Calu3 (cell line): ENCODE results near the gene TRPM1. TPM values are rescaled to one million over a fixed set of nuclear protein-coding genes. Genes with fewer than 3 reads are reported as not detected.

ENCODE experiments used
- BruUV-seq: library from RNA; stranded (reverse); fragments of 400-500 nt; replicated peaks from 2 replicates; lab custom pipeline; 2021; lab: Mats Ljungman, UMichigan
- CTCF ChIA-PET: fragments of 300-600 bp; sonication (Branson Sonifier 250); formaldehyde crosslinking; loops from one replicate; lab custom pipeline; 2022; ENCODE audit warnings: antibody characterized with exemption; lab: Charles Lee
- DNase-seq: peaks from one replicate; pipeline ENCODE4 v3.0.0; 2022
- H3K27ac Mint-ChIP-seq: one replicate; pipeline ENCODE4 v1.8.0; 2022; ENCODE audit warnings: mixed read lengths; ENCODE audit not compliant: unreplicated experiment
- H3K27me3 Mint-ChIP-seq: one replicate; pipeline ENCODE4 v1.8.0; 2022; ENCODE audit warnings: mixed read lengths; ENCODE audit not compliant: unreplicated experiment
- H3K36me3 Mint-ChIP-seq: one replicate; pipeline ENCODE4 v1.8.0; 2022; ENCODE audit warnings: mild to moderate bottlenecking, moderate library complexity, mixed read lengths; ENCODE audit not compliant: insufficient read depth, unreplicated experiment
- H3K4me1 Mint-ChIP-seq: one replicate; pipeline ENCODE4 v1.8.0; 2022; ENCODE audit warnings: mild to moderate bottlenecking, low read depth, mixed read lengths; ENCODE audit not compliant: unreplicated experiment
- H3K4me3 Mint-ChIP-seq: one replicate; pipeline ENCODE4 v1.8.0; 2022; ENCODE audit warnings: mild to moderate bottlenecking, low read depth, moderate library complexity, mixed read lengths; ENCODE audit not compliant: unreplicated experiment
- H3K9me3 Mint-ChIP-seq: one replicate; pipeline ENCODE4 v1.8.0; 2022; ENCODE audit warnings: low read depth, mixed read lengths; ENCODE audit not compliant: unreplicated experiment
- intact Hi-C: fragments of 100-400 bp; cut with micrococcal nuclease; formaldehyde crosslinking; loops from one replicate; pipeline ENCODE4 v1.10.0; 2022; ENCODE audit not compliant: unreplicated experiment
- total RNA-seq: library from RNA; stranded (reverse); gene quantifications from 2 replicates; pipeline ENCODE4 v1.2.3, GENCODE V29; 2022
- TF ChIP-seq, protein P1 (sequence below): fragments of 200-600 bp; IDR thresholded peaks from one replicate; pipeline ENCODE4 v1.8.0; 2022; ENCODE audit warnings: antibody characterized with exemption; ENCODE audit not compliant: unreplicated experiment

The TRPM1 gene
- total RNA-seq, 1 experiment from 2014 or later = not detected

- Mint-ChIP-seq H3K27me3 (no peaks in the 10 kb centered on the region), H3K4me1 (peaks cover 11% of the 10 kb centered on the region), H3K27ac (no peak overlapping the region), H3K36me3 (no peaks in the 10 kb centered on the region), H3K9me3 (no peaks in the 10 kb centered on the region), H3K4me3 (no peak overlapping the region)
- TF ChIP-seq, protein P1, sequence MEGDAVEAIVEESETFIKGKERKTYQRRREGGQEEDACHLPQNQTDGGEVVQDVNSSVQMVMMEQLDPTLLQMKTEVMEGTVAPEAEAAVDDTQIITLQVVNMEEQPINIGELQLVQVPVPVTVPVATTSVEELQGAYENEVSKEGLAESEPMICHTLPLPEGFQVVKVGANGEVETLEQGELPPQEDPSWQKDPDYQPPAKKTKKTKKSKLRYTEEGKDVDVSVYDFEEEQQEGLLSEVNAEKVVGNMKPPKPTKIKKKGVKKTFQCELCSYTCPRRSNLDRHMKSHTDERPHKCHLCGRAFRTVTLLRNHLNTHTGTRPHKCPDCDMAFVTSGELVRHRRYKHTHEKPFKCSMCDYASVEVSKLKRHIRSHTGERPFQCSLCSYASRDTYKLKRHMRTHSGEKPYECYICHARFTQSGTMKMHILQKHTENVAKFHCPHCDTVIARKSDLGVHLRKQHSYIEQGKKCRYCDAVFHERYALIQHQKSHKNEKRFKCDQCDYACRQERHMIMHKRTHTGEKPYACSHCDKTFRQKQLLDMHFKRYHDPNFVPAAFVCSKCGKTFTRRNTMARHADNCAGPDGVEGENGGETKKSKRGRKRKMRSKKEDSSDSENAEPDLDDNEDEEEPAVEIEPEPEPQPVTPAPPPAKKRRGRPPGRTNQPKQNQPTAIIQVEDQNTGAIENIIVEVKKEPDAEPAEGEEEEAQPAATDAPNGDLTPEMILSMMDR = no peak
- intact Hi-C loops = no loop called here
- peak; percentile 3 for DNase-seq
- no TSS peak for BruUV-seq
- CTCF ChIA-PET = no interaction called here
Observed at GRCh38 chr15:31024330-31024729, 77.2 kb downstream of the TRPM1 start.

DNA sequence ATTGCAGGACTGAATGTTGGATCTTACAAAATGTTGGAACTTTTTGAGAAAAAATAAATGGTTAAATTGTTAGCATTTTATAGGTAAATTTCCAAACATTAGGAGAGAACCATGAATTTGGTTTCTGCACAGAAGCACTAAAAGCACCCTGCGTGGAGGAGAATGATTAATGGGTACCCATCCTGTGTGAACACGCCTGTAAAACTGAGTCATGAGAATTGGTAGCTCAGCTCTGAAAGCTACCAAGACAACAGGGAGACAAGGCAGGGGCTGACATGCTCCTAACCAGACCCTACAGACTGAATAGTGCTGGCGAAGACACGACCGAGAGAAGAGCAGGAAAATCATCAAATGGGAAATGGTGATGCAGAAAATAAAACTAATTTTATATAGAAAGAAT lies 77.7 kb downstream of the TRPM1 start:
- Mint-ChIP-seq H3K4me1 (peaks cover 11% of the 10 kb centered on the region), H3K27ac (no peak overlapping the region), H3K36me3 (no peaks in the 10 kb centered on the region), H3K4me3 (no peak overlapping the region), H3K27me3 (no peaks in the 10 kb centered on the region), H3K9me3 (no peaks in the 10 kb centered on the region)
- TF ChIP-seq, protein P1 = no peak
- CTCF ChIA-PET = no interaction called here
- BruUV-seq = no TSS peak
- DNase-seq = no peak
- intact Hi-C loops = no loop called here

DNA sequence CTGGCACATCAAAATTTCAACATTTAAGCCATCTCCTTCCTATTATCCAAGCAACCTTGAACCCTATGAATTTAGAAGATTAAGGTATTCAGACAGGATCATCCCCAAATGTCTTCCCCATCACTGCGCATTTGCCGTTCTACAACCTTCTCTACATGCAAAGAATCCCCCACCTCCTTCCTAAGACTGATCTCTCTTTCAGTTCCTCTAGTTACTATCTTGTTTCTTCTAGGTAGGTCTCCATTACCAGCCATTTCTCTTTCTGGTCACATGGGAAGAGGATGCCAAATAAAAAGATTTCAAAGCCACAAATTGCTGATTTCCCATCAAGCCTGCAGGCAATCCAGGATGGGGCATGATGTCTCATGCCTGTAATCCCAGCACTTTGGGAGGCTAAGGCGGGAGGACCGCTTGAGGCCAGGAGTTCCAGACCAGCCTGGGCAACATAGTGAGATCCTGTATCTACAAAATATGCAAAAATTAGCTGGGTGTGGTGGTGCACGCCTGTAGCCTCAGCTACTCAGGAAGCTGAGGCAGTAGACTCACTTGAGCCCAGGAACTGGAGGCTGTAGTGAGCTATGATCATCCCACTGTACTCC lies 80.4 kb downstream of the TRPM1 start:
- no peak for DNase-seq
- Mint-ChIP-seq H3K27ac (no peak overlapping the region), H3K36me3 (no peaks in the 10 kb centered on the region), H3K4me3 (no peak overlapping the region), H3K4me1 (peaks cover 11% of the 10 kb centered on the region), H3K9me3 (no peaks in the 10 kb centered on the region), H3K27me3 (no peaks in the 10 kb centered on the region)
- no TSS peak for BruUV-seq
- intact Hi-C loops = no loop called here
- TF ChIP-seq, protein P1 = no peak
- CTCF ChIA-PET = no interaction called here

- H3K27ac Mint-ChIP-seq = no peak overlapping the region
- H3K4me1 Mint-ChIP-seq = peaks cover 11% of the 10 kb centered on the region
- TF ChIP-seq, protein P1 = no peak
- intact Hi-C loops = no loop called here
- CTCF ChIA-PET = no interaction called here
- no peaks in the 10 kb centered on the region for H3K36me3 Mint-ChIP-seq
- no peaks in the 10 kb centered on the region for H3K9me3 Mint-ChIP-seq
- no peaks in the 10 kb centered on the region for H3K27me3 Mint-ChIP-seq
- no TSS peak for BruUV-seq
- DNase-seq = no peak
- no peak overlapping the region for H3K4me3 Mint-ChIP-seq
Observed at GRCh38 chr15:31020542-31020941, 81.0 kb downstream of the TRPM1 start.
